ENCODE data around the gene ZNF469.

The ZNF469 gene

GRCh38 chr16:88381820-88382451, 823 bp upstream of the ZNF469 start:
- Histone ChIP-seq H3K4me1 (ENCODE audit: control insufficient read depth, insufficient read depth, low read length) (peaks cover 21% of the 10 kb centered on the region), H3K36me3 (ENCODE audit: control insufficient read depth, insufficient read depth, low read length) (no peaks in the 10 kb centered on the region), H3K9me3 (ENCODE audit: control insufficient read depth, insufficient read depth, low read depth, low read length) (peaks cover 6% of the 10 kb centered on the region; the same call in 1 of the 2 replicates), H3K4me3 (ENCODE audit: low read depth, low read length) (no peak overlapping the region), H3K27ac (ENCODE audit: low read depth, low read length) (no peak overlapping the region), H3K27me3 (ENCODE audit: control insufficient read depth, insufficient read depth, low read length) (peaks cover 53% of the 10 kb centered on the region), H3K9ac (ENCODE audit: low read length) (peak overlapping the region; percentile 34)

DNA sequence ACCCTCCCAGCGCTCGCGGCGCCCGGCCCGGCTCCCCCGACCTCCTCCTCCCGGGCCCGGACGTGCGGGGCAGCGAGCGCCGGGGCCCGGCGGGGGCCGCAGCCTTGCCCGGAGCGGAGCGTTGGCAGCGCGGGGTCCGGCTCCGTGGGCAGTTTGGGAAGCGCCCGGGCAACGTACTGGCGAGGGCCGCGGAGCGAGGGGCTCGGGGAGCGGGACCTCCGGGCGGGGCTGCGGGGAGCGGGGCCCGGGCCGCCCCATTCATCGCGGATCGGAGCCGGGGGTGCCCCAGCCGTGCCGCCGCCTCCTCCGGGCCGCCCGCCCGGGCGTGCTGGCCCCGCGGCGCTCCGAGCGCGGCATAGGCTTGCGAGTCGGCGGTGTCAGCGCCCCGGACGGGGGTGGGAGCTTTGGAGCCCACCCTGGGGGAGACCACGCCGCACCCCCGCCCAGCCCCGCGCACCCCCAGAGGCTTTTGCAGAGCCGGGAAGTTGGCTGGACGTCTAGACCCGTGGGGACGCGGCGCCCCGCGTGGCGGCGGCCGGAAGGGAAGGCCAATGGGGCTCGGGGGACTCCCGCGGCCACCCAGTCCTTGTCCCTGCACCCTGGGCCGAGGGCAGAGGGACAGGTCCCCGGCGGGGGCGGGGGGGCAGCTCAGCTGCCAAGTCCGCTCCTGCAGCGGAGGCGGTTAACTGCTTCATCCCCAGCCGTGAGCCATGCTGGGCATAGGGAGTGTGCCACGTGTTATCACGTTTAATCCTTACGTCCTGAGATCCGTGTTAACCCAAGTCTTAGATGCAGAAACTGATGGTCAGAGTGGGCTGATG, 852 bp downstream of the ZNF469 start:
- H3K4me3 ChIP-seq (ENCODE audit: low read depth, low read length) = peak overlapping the region; percentile 47
- H3K4me1 ChIP-seq (ENCODE audit: control insufficient read depth, insufficient read depth, low read length) = peaks cover 21% of the 10 kb centered on the region
- H3K36me3 ChIP-seq (ENCODE audit: control insufficient read depth, insufficient read depth, low read length) = no peaks in the 10 kb centered on the region
- peaks cover 62% of the 10 kb centered on the region for H3K27me3 ChIP-seq (ENCODE audit: control insufficient read depth, insufficient read depth, low read length)
- H3K27ac ChIP-seq (ENCODE audit: low read depth, low read length) = no peak overlapping the region
- peaks cover 6% of the 10 kb centered on the region; the same call in 1 of the 2 replicates for H3K9me3 ChIP-seq (ENCODE audit: control insufficient read depth, insufficient read depth, low read depth, low read length)
- no peak overlapping the region for H3K9ac ChIP-seq (ENCODE audit: low read length)

DNA sequence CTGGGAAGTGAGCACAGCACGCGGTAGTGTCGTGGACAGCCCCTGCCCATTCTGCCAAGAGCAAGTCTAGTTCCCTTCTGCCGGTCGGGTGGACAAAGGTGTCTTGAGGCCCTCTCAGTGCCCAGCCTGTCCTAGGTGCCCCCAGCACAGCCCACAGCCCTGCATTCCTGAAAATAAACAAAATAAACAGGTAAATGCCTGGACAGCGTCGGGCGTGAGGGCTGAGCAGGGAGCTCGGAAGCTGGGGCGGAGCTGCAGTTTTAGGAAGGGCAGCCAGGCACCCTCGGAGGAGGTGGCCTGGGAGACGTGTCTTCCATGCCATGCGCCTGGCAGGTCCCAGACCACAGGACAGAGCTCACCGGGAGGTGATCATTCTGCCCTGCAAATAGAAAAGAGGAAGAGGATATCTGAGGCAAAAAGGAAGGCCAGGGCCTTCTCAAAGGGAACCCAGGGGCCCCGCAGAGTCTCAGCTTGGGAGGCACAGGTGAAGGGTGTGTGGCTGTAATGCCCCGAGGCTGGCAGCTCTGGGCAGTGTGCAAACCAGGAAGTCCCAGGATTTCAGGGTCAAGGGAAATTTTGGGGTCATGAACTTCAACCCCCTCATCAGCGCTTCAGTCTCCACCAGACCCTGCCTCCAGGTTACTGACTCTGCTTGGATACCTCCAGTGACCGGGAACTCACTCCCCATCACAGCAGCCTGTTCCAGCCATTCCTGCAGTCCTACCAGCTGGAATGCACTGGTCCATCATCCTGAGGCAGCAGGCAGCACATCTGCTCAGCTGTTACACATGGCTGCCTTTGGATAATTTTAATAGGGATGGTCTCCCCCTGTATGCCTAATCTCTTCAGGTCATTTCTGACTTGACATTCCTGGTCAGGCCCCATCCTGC, 1.7 kb downstream of the ZNF469 start:
- H3K9me3 ChIP-seq (ENCODE audit: control insufficient read depth, insufficient read depth, low read depth, low read length) = peaks cover 6% of the 10 kb centered on the region; the same call in 1 of the 2 replicates
- H3K27me3 ChIP-seq (ENCODE audit: control insufficient read depth, insufficient read depth, low read length) = peaks cover 70% of the 10 kb centered on the region
- no peak overlapping the region for H3K9ac ChIP-seq (ENCODE audit: low read length)
- peak overlapping the region; percentile 47 for H3K4me3 ChIP-seq (ENCODE audit: low read depth, low read length)
- H3K4me1 ChIP-seq (ENCODE audit: control insufficient read depth, insufficient read depth, low read length) = peaks cover 21% of the 10 kb centered on the region
- no peaks in the 10 kb centered on the region for H3K36me3 ChIP-seq (ENCODE audit: control insufficient read depth, insufficient read depth, low read length)
- H3K27ac ChIP-seq (ENCODE audit: low read depth, low read length) = no peak overlapping the region

DNA sequence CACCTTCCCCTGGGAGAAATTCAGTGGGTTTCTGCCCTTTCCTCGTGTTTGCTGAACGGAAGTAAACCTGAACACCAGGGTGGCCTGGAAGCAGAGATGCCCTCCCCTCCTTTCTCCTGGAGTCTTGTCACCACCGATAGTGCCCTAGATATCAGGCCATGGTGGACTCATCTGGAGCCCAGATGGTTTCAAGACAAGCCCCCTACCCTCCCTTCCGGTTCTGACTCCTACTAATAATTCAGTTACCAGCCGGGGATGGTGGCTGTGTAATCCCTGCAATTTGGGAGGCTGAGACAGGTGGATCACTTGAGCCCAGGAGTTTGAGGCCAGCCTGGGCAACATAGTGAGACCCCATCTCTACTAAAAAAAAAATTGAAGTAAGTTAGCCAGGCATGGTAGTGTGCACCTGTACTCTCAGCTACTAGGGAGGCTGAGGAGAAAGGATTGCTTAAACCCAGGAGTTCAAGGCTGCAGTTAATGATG, 2.4 kb downstream of the ZNF469 start:
- H3K27me3 ChIP-seq (ENCODE audit: control insufficient read depth, insufficient read depth, low read length) = peaks cover 73% of the 10 kb centered on the region
- H3K4me1 ChIP-seq (ENCODE audit: control insufficient read depth, insufficient read depth, low read length) = peaks cover 21% of the 10 kb centered on the region
- no peaks in the 10 kb centered on the region for H3K36me3 ChIP-seq (ENCODE audit: control insufficient read depth, insufficient read depth, low read length)
- no peak overlapping the region for H3K4me3 ChIP-seq (ENCODE audit: low read depth, low read length)
- H3K27ac ChIP-seq (ENCODE audit: low read depth, low read length) = no peak overlapping the region
- no peak overlapping the region for H3K9ac ChIP-seq (ENCODE audit: low read length)
- H3K9me3 ChIP-seq (ENCODE audit: control insufficient read depth, insufficient read depth, low read depth, low read length) = peaks cover 6% of the 10 kb centered on the region; the same call in 1 of the 2 replicates

DNA sequence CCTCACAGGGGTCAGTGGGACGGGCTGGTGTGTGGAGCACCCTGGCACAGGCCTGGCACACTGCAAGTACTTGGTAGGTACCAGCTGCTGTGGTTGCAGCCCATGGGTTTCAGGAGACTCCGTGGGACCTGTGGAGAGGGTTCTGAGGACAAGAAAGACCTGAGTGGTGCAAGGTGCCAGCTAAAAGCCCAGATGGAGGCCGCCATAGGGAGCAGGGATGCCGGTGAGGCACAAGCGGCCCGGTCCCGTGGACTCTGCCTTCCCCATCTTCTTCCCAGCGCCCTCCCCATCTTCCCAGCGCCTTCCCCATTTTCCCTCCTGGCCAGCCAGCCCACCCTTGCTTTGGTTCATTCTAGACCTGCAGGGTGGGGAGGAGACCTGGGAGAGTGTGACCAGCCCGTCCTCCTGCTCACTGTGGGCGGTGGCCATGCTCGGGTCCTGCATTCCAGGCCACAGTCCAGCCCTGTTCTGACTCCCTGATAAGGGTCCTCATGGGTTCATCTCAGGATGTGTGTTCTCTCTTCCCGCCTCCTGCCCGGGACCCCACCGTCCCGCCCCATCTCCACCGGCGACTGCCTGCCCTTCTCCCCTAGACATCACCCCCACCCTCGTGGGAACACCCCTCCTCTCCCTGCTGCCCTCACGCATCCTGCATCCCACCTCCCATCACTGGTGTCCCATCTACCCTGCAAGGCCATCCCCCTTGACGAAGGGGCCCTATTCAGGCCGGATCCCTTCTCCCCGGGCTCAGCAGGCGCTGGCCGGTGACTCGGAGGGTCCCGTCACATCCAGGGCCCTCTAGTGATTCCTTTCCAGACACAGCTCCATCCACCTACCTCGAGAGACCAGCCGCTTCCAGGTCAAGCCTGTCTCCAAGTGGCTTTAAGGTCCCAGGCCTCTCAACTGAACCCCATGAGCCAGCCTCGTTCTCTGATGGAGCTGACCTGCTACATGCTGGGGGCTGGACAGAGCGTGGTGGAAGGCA, 3.4 kb downstream of the ZNF469 start:
- H3K9ac ChIP-seq (ENCODE audit: low read length) = no peak overlapping the region
- peaks cover 19% of the 10 kb centered on the region for H3K4me1 ChIP-seq (ENCODE audit: control insufficient read depth, insufficient read depth, low read length)
- H3K4me3 ChIP-seq (ENCODE audit: low read depth, low read length) = no peak overlapping the region
- no peaks in the 10 kb centered on the region for H3K9me3 ChIP-seq (ENCODE audit: control insufficient read depth, insufficient read depth, low read depth, low read length)
- peaks cover 70% of the 10 kb centered on the region for H3K27me3 ChIP-seq (ENCODE audit: control insufficient read depth, insufficient read depth, low read length)
- H3K27ac ChIP-seq (ENCODE audit: low read depth, low read length) = no peak overlapping the region
- no peaks in the 10 kb centered on the region for H3K36me3 ChIP-seq (ENCODE audit: control insufficient read depth, insufficient read depth, low read length)

DNA sequence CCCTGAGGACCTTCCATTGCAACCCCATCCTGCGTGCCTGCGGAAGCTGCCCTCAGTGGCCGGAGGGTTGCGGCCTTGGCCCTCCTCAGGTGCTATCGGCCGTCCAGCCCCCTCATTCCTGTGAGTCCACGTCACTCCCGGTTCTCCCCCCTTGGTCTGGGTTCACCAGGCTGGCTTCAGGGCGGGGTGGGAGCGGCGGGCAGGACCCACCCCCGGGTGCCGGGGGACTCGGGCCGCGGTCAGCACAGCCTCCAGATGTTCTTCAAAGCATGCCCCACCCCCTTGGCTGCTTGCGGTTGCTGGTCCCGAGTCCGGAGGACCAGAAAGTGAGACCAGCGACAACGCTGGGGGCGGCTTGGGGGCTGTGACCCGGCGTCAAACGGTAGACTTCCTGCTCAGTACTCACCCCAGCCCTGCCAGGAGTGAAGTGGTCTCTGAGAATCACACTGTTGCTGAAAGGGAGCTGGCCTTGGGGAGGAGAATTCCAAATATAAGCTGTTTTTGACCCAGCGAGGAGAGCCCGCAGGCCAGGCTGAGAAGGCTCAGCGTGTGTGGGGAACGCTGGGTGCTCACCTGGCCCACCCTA, 4.5 kb downstream of the ZNF469 start:
- Histone ChIP-seq H3K9ac (ENCODE audit: low read length) (no peak overlapping the region), H3K27me3 (ENCODE audit: control insufficient read depth, insufficient read depth, low read length) (peaks cover 58% of the 10 kb centered on the region), H3K9me3 (ENCODE audit: control insufficient read depth, insufficient read depth, low read depth, low read length) (no peaks in the 10 kb centered on the region), H3K4me1 (ENCODE audit: control insufficient read depth, insufficient read depth, low read length) (peaks cover 10% of the 10 kb centered on the region), H3K4me3 (ENCODE audit: low read depth, low read length) (no peak overlapping the region), H3K36me3 (ENCODE audit: control insufficient read depth, insufficient read depth, low read length) (no peaks in the 10 kb centered on the region), H3K27ac (ENCODE audit: low read depth, low read length) (no peak overlapping the region)

GRCh38 chr16:88387941-88388627, 5.3 kb downstream of the ZNF469 start:
- Histone ChIP-seq H3K9me3 (ENCODE audit: control insufficient read depth, insufficient read depth, low read depth, low read length) (no peaks in the 10 kb centered on the region), H3K4me1 (ENCODE audit: control insufficient read depth, insufficient read depth, low read length) (peaks cover 6% of the 10 kb centered on the region; the same call in 1 of the 2 replicates), H3K36me3 (ENCODE audit: control insufficient read depth, insufficient read depth, low read length) (no peaks in the 10 kb centered on the region), H3K4me3 (ENCODE audit: low read depth, low read length) (no peak overlapping the region), H3K9ac (ENCODE audit: low read length) (no peak overlapping the region), H3K27me3 (ENCODE audit: control insufficient read depth, insufficient read depth, low read length) (peaks cover 51% of the 10 kb centered on the region), H3K27ac (ENCODE audit: low read depth, low read length) (no peak overlapping the region)

DNA sequence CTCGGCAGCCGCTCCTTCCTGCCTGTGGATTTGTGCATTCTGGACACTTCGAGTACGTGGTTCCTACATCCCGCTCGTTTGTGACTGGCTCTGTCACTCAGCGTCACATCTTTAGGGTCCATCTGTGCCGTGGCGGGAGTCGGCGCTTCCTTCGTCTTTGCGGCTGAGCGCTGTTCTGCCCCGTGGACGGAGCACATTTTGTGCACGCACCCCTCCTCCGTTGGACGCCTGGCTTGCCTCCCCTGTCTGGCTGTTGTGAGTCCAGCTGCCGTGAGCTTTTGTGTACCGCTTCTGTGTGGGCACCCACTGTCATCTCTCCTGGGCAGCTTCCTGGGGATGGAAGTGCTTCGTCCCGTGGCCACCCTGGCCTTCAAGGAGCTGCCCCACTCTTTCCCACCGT, 6.4 kb downstream of the ZNF469 start:
- H3K36me3 ChIP-seq (ENCODE audit: control insufficient read depth, insufficient read depth, low read length) = no peaks in the 10 kb centered on the region
- peaks cover 40% of the 10 kb centered on the region for H3K27me3 ChIP-seq (ENCODE audit: control insufficient read depth, insufficient read depth, low read length)
- H3K9ac ChIP-seq (ENCODE audit: low read length) = no peak overlapping the region
- no peaks in the 10 kb centered on the region for H3K9me3 ChIP-seq (ENCODE audit: control insufficient read depth, insufficient read depth, low read depth, low read length)
- H3K4me3 ChIP-seq (ENCODE audit: low read depth, low read length) = no peak overlapping the region
- no peak overlapping the region for H3K27ac ChIP-seq (ENCODE audit: low read depth, low read length)
- H3K4me1 ChIP-seq (ENCODE audit: control insufficient read depth, insufficient read depth, low read length) = peaks cover 2% of the 10 kb centered on the region; the same call in 1 of the 2 replicates

GRCh38 chr16:88389621-88390160, 6.9 kb downstream of the ZNF469 start:
- Histone ChIP-seq H3K27me3 (ENCODE audit: control insufficient read depth, insufficient read depth, low read length) (peaks cover 35% of the 10 kb centered on the region), H3K4me1 (ENCODE audit: control insufficient read depth, insufficient read depth, low read length) (no peaks in the 10 kb centered on the region), H3K9me3 (ENCODE audit: control insufficient read depth, insufficient read depth, low read depth, low read length) (no peaks in the 10 kb centered on the region), H3K4me3 (ENCODE audit: low read depth, low read length) (no peak overlapping the region), H3K27ac (ENCODE audit: low read depth, low read length) (no peak overlapping the region), H3K9ac (ENCODE audit: low read length) (no peak overlapping the region), H3K36me3 (ENCODE audit: control insufficient read depth, insufficient read depth, low read length) (no peaks in the 10 kb centered on the region)

All from HUES6 (cell line).